B cell (primary cell): Measurements from ENCODE around the gene AFDN. TPM values are rescaled to one million over a fixed set of nuclear protein-coding genes. Genes with fewer than 3 reads are reported as not detected.

Source experiments
- ATAC-seq: fragments of 200-7000 bp; cut with Tn5 transposase; one replicate; pipeline ENCODE4 v1.10.0; 2021; ENCODE audit warnings: low read depth, mild to moderate bottlenecking, moderate number of reproducible peaks, moderate library complexity
- CTCF ChIA-PET: fragments of 350-600 bp; sonication (Branson Sonifier 250); formaldehyde crosslinking; loops from one replicate; lab custom pipeline; 2021; ENCODE audit warnings: antibody characterized with exemption, inconsistent platforms; lab: Charles Lee
- POLR2A ChIA-PET: fragments of 350-600 bp; sonication (Branson Sonifier 250); formaldehyde crosslinking; loops from one replicate; lab custom pipeline; 2021; ENCODE audit warnings: antibody characterized with exemption; lab: Charles Lee
- DNase-seq: peaks from one replicate; pipeline ENCODE4 v3.0.0; 2013
- H2AFZ ChIP-seq: 2 replicates; pipeline ENCODE4 v1.6.1; 2012; ENCODE audit warnings: mild to moderate bottlenecking, low read depth, low read length; ENCODE audit not compliant: insufficient read depth, poor library complexity, severe bottlenecking
- H3K27ac ChIP-seq, 2 donors: 1 replicate in 1 of 2; 2 replicates in 1 of 2; pipeline ENCODE4 v1.5.1; 2012 to 2013; ENCODE audit warnings: low read length in 2 of 2, mild to moderate bottlenecking in 2 of 2, moderate library complexity in 1 of 2
- H3K27me3 ChIP-seq, 4 experiments: fragments of 200-600 bp in 1 of 4; sonication (generic) in 1 of 4; replicated peaks in 1 of 4; 1 replicate in 2 of 4; 2 replicates in 2 of 4; pipeline versions ENCODE4 v1.6.1 to v1.7.0; 2013 to 2016; ENCODE audit warnings: low read length in 3 of 4, mild to moderate bottlenecking in 2 of 4, mixed read lengths in 1 of 4, moderate library complexity in 1 of 4; ENCODE audit not compliant: insufficient read depth in 4 of 4, control insufficient read depth in 3 of 4; ENCODE audit errors: control extremely low read depth in 1 of 4
- H3K36me3 ChIP-seq, 2 experiments: replicated peaks in 1 of 2; 1 replicate in 1 of 2; 2 replicates in 1 of 2; pipeline versions ENCODE4 v1.6.1 to v1.7.1; 2013; ENCODE audit warnings: low read length in 1 of 2; ENCODE audit not compliant: insufficient read depth in 2 of 2, control insufficient read depth in 1 of 2; ENCODE audit errors: control extremely low read depth in 1 of 2, extremely low read depth in 1 of 2
- H3K4me1 ChIP-seq, 2 donors: fragments of 200-600 bp in 1 of 2; sonication (generic) in 1 of 2; 1 replicate in 1 of 2; 2 replicates in 1 of 2; pipeline versions ENCODE4 v1.5.1 to v1.6.1; 2013 to 2017; ENCODE audit warnings: low read length in 2 of 2; ENCODE audit not compliant: control insufficient read depth in 2 of 2, insufficient read depth in 2 of 2
- H3K4me2 ChIP-seq: replicated peaks from 2 replicates; pipeline ENCODE3; 2012; ENCODE audit warnings: mild to moderate bottlenecking, low read depth, low read length; ENCODE audit not compliant: poor library complexity, severe bottlenecking
- H3K4me3 ChIP-seq, 5 experiments: fragments of 200-600 bp in 1 of 5; sonication (generic) in 1 of 5; 1 replicate in 3 of 5; 2 replicates in 2 of 5; pipeline versions ENCODE4 v1.5.1 to v1.7.0; 2011 to 2016; ENCODE audit warnings: low read length in 4 of 5, mild to moderate bottlenecking in 4 of 5, low read depth in 2 of 5, control low read depth in 1 of 5, moderate library complexity in 1 of 5; ENCODE audit not compliant: insufficient read depth in 1 of 5; ENCODE audit errors: control extremely low read depth in 1 of 5, extremely low read depth in 1 of 5
- H3K79me2 ChIP-seq: fragments of 200-600 bp; sonication (generic); one replicate; pipeline ENCODE4 v1.6.0; 2016; ENCODE audit warnings: low read length; ENCODE audit not compliant: control insufficient read depth, insufficient read depth
- H3K9ac ChIP-seq: fragments of 200-600 bp; sonication (generic); 2 replicates; pipeline ENCODE4 v1.6.1; 2017; ENCODE audit warnings: mild to moderate bottlenecking, low read length, moderate library complexity
- H3K9me3 ChIP-seq, 3 donors: one replicate each; pipeline versions ENCODE4 v1.6.1 to v1.7.1; 2013; ENCODE audit warnings: low read length in 2 of 3; ENCODE audit not compliant: control insufficient read depth in 2 of 3, insufficient read depth in 1 of 3; ENCODE audit errors: control extremely low read depth in 1 of 3
- H4K20me1 ChIP-seq: 2 replicates; pipeline ENCODE4 v1.6.0; 2012; ENCODE audit warnings: mild to moderate bottlenecking, low read length; ENCODE audit not compliant: insufficient read depth, control insufficient read depth, poor library complexity, severe bottlenecking
- H3K27ac Mint-ChIP-seq: one replicate; pipeline ENCODE4 v1.8.0; 2021; ENCODE audit warnings: mixed read lengths
- H3K27me3 Mint-ChIP-seq: one replicate; pipeline ENCODE4 v1.8.0; 2021; ENCODE audit warnings: mixed read lengths
- H3K4me1 Mint-ChIP-seq: one replicate; pipeline ENCODE4 v1.8.0; 2021; ENCODE audit warnings: mixed read lengths
- H3K4me3 Mint-ChIP-seq: one replicate; pipeline ENCODE4 v1.8.0; 2021; ENCODE audit warnings: mixed read lengths
- H3K9me3 Mint-ChIP-seq: one replicate; pipeline ENCODE4 v1.8.0; 2022; ENCODE audit warnings: mixed read lengths; ENCODE audit not compliant: insufficient read depth
- EZH2 ChIP-seq: IDR thresholded peaks from 2 replicates; pipeline ENCODE4 v1.6.1; 2012; ENCODE audit warnings: borderline replicate concordance, low read depth, mild to moderate bottlenecking, moderate library complexity, low read length; ENCODE audit not compliant: insufficient read depth, poor library complexity, severe bottlenecking
- WGBS: methylation state at CpG from one replicate; pipeline ENCODE4 v1.1.5; 2013; ENCODE audit warnings: missing lambda C conversion rate; ENCODE audit not compliant: insufficient coverage; 5-methylcytosine and 5-hydroxymethylcytosine counted together
- intact Hi-C: fragments of 100-400 bp; cut with micrococcal nuclease; formaldehyde crosslinking; loops from one replicate; pipeline ENCODE4 v1.10.0; 2022
- polyA plus RNA-seq: library from polyadenylated mRNA; depleted of rRNA; stranded (reverse); fragments of >200 nt; gene quantifications from 2 replicates; pipeline ENCODE4 v1.2.3, GENCODE V29; 2012
- total RNA-seq, 2 donors: library from RNA; stranded (reverse); fragments of 120-200 nt in 1 of 2; gene quantifications; 1 replicate in 1 of 2; 2 replicates in 1 of 2; pipeline versions ENCODE4 v1.2.3 to v1.2.4, GENCODE V29; 2013 to 2022
- TF ChIP-seq, protein P1 (sequence below): fragments of 200-600 bp; IDR thresholded peaks from one replicate; pipeline ENCODE4 v1.8.0; 2022; ENCODE audit warnings: antibody characterized with exemption, mild to moderate bottlenecking

AFDN gene
- total and polyA plus RNA-seq, 2 donors (not counting 1 experiment from before 2014, with no cell fraction given), result 15.4 to 70.5 TPM

GRCh38 chr6:168015009-168015408, 188.3 kb downstream of the AFDN start:
- Histone ChIP-seq H3K9me3 (peaks cover 0 to 36% (median 21%) of the 10 kb centered on the region in 3 donors), H3K4me2 (no peak overlapping the region), H2AFZ (no peak overlapping the region), H3K9ac (no peak overlapping the region), H3K4me3 (no peak overlapping the region), H3K4me1 (no peaks in the 10 kb centered on the region), H4K20me1 (no peaks in the 10 kb centered on the region), H3K36me3 (no peaks in the 10 kb centered on the region), H3K27ac (no peak overlapping the region), H3K27me3 (no peaks in the 10 kb centered on the region), H3K79me2 (no peaks in the 10 kb centered on the region)
- Mint-ChIP-seq H3K27me3 (peaks cover 5% of the 10 kb centered on the region), H3K9me3 (peaks cover 13% of the 10 kb centered on the region), H3K27ac (no peak overlapping the region), H3K4me1 (no peaks in the 10 kb centered on the region), H3K4me3 (no peak overlapping the region)
- ChIA-PET CTCF (no interaction called here), POLR2A (no interaction called here)
- TF ChIP-seq EZH2, result no peak
- TF ChIP-seq, protein P1, sequence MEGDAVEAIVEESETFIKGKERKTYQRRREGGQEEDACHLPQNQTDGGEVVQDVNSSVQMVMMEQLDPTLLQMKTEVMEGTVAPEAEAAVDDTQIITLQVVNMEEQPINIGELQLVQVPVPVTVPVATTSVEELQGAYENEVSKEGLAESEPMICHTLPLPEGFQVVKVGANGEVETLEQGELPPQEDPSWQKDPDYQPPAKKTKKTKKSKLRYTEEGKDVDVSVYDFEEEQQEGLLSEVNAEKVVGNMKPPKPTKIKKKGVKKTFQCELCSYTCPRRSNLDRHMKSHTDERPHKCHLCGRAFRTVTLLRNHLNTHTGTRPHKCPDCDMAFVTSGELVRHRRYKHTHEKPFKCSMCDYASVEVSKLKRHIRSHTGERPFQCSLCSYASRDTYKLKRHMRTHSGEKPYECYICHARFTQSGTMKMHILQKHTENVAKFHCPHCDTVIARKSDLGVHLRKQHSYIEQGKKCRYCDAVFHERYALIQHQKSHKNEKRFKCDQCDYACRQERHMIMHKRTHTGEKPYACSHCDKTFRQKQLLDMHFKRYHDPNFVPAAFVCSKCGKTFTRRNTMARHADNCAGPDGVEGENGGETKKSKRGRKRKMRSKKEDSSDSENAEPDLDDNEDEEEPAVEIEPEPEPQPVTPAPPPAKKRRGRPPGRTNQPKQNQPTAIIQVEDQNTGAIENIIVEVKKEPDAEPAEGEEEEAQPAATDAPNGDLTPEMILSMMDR, result no peak
- ATAC-seq (no peak), DNase-seq (no peak)
- intact Hi-C loops, result no loop called here
- WGBS, result 70% methylated on average over 2 of the region's 4 CpGs

GRCh38 chr6:168015482-168016175, 188.9 kb downstream of the AFDN start:
- Histone ChIP-seq H3K4me2 (no peak overlapping the region), H3K27me3 (no peaks in the 10 kb centered on the region), H3K79me2 (no peaks in the 10 kb centered on the region), H3K9ac (no peak overlapping the region), H3K36me3 (no peaks in the 10 kb centered on the region), H4K20me1 (no peaks in the 10 kb centered on the region), H3K27ac (no peak overlapping the region), H3K4me1 (no peaks in the 10 kb centered on the region), H3K9me3 (peaks cover 0 to 36% (median 18%) of the 10 kb centered on the region in 3 donors), H3K4me3 (no peak overlapping the region), H2AFZ (no peak overlapping the region)
- Mint-ChIP-seq H3K27me3 (peaks cover 5% of the 10 kb centered on the region), H3K27ac (no peak overlapping the region), H3K4me1 (no peaks in the 10 kb centered on the region), H3K9me3 (peaks cover 15% of the 10 kb centered on the region), H3K4me3 (no peak overlapping the region)
- POLR2A ChIA-PET, result no interaction called here
- 94% methylated on average over 14 of the region's 14 CpGs for WGBS
- DNase-seq, result no peak
- intact Hi-C loops, result no loop called here
- CTCF ChIA-PET, result no interaction called here
- TF ChIP-seq EZH2, result no peak
- TF ChIP-seq, protein P1, result no peak
- ATAC-seq, result no peak
